Psoas muscle (tissue), 8 donors: ENCODE results near the gene PRKRIP1. TPM values are rescaled to one million over a fixed set of nuclear protein-coding genes. Genes with fewer than 3 reads are reported as not detected.

Source experiments
- ATAC-seq, 4 donors: fragments of 200-7000 bp; cut with Tn5 transposase; one replicate each; pipeline ENCODE4 v1.9.1; 2020; ENCODE audit warnings: moderate library complexity in 3 of 4, mild to moderate bottlenecking in 2 of 4
- DNase-seq, 2 donors: peaks; one replicate each; pipeline ENCODE4 v3.0.0-alpha.2; 2020
- H3K27ac ChIP-seq: fragments of 200-600 bp; one replicate; pipeline ENCODE4 v1.8.0; 2022
- H3K27me3 ChIP-seq, 3 donors: fragments of 200-600 bp in 1 of 3; one replicate each; pipeline versions ENCODE4 v1.6.1 to v1.8.0; 2013 to 2022; ENCODE audit warnings: low read length in 2 of 3, mild to moderate bottlenecking in 2 of 3, moderate library complexity in 1 of 3; ENCODE audit not compliant: insufficient read depth in 3 of 3
- H3K36me3 ChIP-seq, 2 donors: fragments of 200-600 bp in 1 of 2; one replicate each; pipeline versions ENCODE4 v1.6.1 to v1.8.0; 2013 to 2022; ENCODE audit warnings: low read depth in 1 of 2, mild to moderate bottlenecking in 1 of 2, moderate library complexity in 1 of 2; ENCODE audit not compliant: insufficient read depth in 1 of 2
- H3K4me1 ChIP-seq: fragments of 200-600 bp; one replicate; pipeline ENCODE4 v1.8.0; 2022
- H3K4me3 ChIP-seq: fragments of 200-600 bp; one replicate; pipeline ENCODE4 v1.8.0; 2022; ENCODE audit warnings: mild to moderate bottlenecking
- H3K9me3 ChIP-seq: fragments of 200-600 bp; one replicate; pipeline ENCODE4 v1.8.0; 2022
- CTCF ChIP-seq: fragments of 200-600 bp; IDR thresholded peaks from one replicate; pipeline ENCODE4 v1.8.0; 2022; ENCODE audit warnings: antibody characterized with exemption
- WGBS, 3 donors: extraction: QIAGEN DNeasy Blood & Tissue Kit; methylation state at CpG; one replicate each; pipeline versions ENCODE4 v1.1.6 to v1.1.7; 2013; 5-methylcytosine and 5-hydroxymethylcytosine counted together
- intact Hi-C, 2 donors: fragments of 100-400 bp; cut with DNase I; formaldehyde crosslinking; loops; one replicate each; pipeline versions ENCODE4 v1.11.0 to v1.14.2; 2022
- polyA plus RNA-seq, 3 donors: library from polyadenylated mRNA; stranded (reverse); fragments of 200-250 nt; gene quantifications; one replicate each; pipeline ENCODE4 v1.2.3, GENCODE V29; 2013
- total RNA-seq, 4 donors: library from RNA; stranded (reverse); fragmentation: NEBNext Ultra II Directional in 2 of 4; extraction: Animal tissue kit (Norgen Biotek cat#: 25700) in 2 of 4; gene quantifications; one replicate each; pipeline versions ENCODE4 v1.2.1 to v1.2.4, GENCODE V29; 2021 to 2023
- donor health status: healthy with polysubstance abuse.
- donor health status: DM: no; HTN: no; CAD: no; lungs with moderate emphysema.
- donor health status: Bipolar disorder and iron deficiency.
- donor health status: healthy.
- donor health status: DM: yes; HTN: yes; CAD: no.
- donor health status: DM: no; HTN: no; CAD: no.
- donor health status: DM: no; HTN: no; CAD: no.
- donor health status: DM: yes; HTN: yes; CAD: no.

PRKRIP1 gene
- total and polyA plus RNA-seq, 7 donors, result 9.7 to 20.4 (median 15.8) TPM

GRCh38 chr7:102416406-102416805 lies 20.2 kb downstream of the PRKRIP1 start:
- H3K27ac ChIP-seq, result no peak overlapping the region
- peaks cover 10% of the 10 kb centered on the region for H3K4me1 ChIP-seq
- H3K36me3 ChIP-seq, result peaks cover 0 to 84% of the 10 kb centered on the region in 2 donors
- H3K27me3 ChIP-seq, result no peaks in the 10 kb centered on the region
- no peaks in the 10 kb centered on the region for H3K9me3 ChIP-seq
- TF ChIP-seq CTCF, result no peak
- WGBS, 3 donors, result 89 to 93% (median 91%) methylated on average over 6 of the region's 6 CpGs
- intact Hi-C loops, result no loop called here
- no peak overlapping the region for H3K4me3 ChIP-seq
- DNase-seq (no peak), ATAC-seq (no peak)

GRCh38 chr7:102417105-102417504 lies 20.9 kb downstream of the PRKRIP1 start:
- no peak for TF ChIP-seq CTCF
- H3K36me3 ChIP-seq, result peaks cover 0 to 84% of the 10 kb centered on the region in 2 donors
- H3K4me3 ChIP-seq, result no peak overlapping the region
- H3K27ac ChIP-seq, result no peak overlapping the region
- H3K9me3 ChIP-seq, result no peaks in the 10 kb centered on the region
- 86 to 89% (median 89%) methylated on average over 3 of the region's 3 CpGs for WGBS, 3 donors
- ATAC-seq (no peak), DNase-seq (no peak)
- H3K27me3 ChIP-seq, result no peaks in the 10 kb centered on the region
- intact Hi-C loops, result no loop called here
- H3K4me1 ChIP-seq, result peaks cover 10% of the 10 kb centered on the region

- H3K9me3 ChIP-seq, result no peaks in the 10 kb centered on the region
- no peak overlapping the region for H3K27ac ChIP-seq
- intact Hi-C loops, result no loop called here
- peaks cover 0 to 83% of the 10 kb centered on the region in 2 donors for H3K36me3 ChIP-seq
- WGBS, 3 donors, result 96 to 97% (median 97%) methylated on average over 5 of the region's 5 CpGs
- no peaks in the 10 kb centered on the region for H3K27me3 ChIP-seq
- no peak overlapping the region for H3K4me3 ChIP-seq
- TF ChIP-seq CTCF, result no peak
- ATAC-seq (no peak), DNase-seq (no peak)
- no peaks in the 10 kb centered on the region for H3K4me1 ChIP-seq
Observed at GRCh38 chr7:102418592-102418991, 22.4 kb downstream of the PRKRIP1 start.

GRCh38 chr7:102421706-102422240 lies 25.6 kb downstream of the PRKRIP1 start:
- no peak for TF ChIP-seq CTCF
- H3K36me3 ChIP-seq, result peaks cover 2 to 80% of the 10 kb centered on the region in 2 donors
- intact Hi-C loops, result no loop called here
- H3K4me3 ChIP-seq, result no peak overlapping the region
- ATAC-seq (no peak), DNase-seq (no peak)
- no peak overlapping the region for H3K27ac ChIP-seq
- WGBS, 3 donors, result 89 to 94% (median 91%) methylated on average over 10 of the region's 10 CpGs
- H3K9me3 ChIP-seq, result no peaks in the 10 kb centered on the region
- H3K4me1 ChIP-seq, result no peaks in the 10 kb centered on the region
- H3K27me3 ChIP-seq, result no peaks in the 10 kb centered on the region

- WGBS, 3 donors, result 59 to 73% (median 60%) methylated on average over 12 of the region's 12 CpGs
- no peak overlapping the region for H3K4me3 ChIP-seq
- H3K4me1 ChIP-seq, result no peaks in the 10 kb centered on the region
- intact Hi-C loops, result no loop called here
- no peak overlapping the region for H3K27ac ChIP-seq
- no peak for TF ChIP-seq CTCF
- H3K9me3 ChIP-seq, result no peaks in the 10 kb centered on the region
- no peaks in the 10 kb centered on the region for H3K27me3 ChIP-seq
- no peak for DNase-seq
- no peak for ATAC-seq
- H3K36me3 ChIP-seq, result peaks cover 2 to 68% of the 10 kb centered on the region in 2 donors
Observed at GRCh38 chr7:102424129-102424551, 28.0 kb downstream of the PRKRIP1 start.
